Mononuclear cell (primary cell): ENCODE results near the gene PPP1R14C. TPM values are rescaled to one million over a fixed set of nuclear protein-coding genes. Genes with fewer than 3 reads are reported as not detected.
"Not testable (repeated sequence)": the region's sequence is repeated elsewhere in the genome, so short reads cannot be mapped to it uniquely, and the experiment has no call there.

Experiments
- H3K27me3 ChIP-seq: 2 replicates; pipeline ENCODE4 v1.6.0; 2011; ENCODE audit warnings: low read length, control low read depth; ENCODE audit not compliant: insufficient read depth
- H3K4me1 ChIP-seq: 2 replicates; pipeline ENCODE4 v1.5.1; 2011; ENCODE audit warnings: mild to moderate bottlenecking, low read length, control low read depth; ENCODE audit not compliant: insufficient read depth
- H3K4me3 ChIP-seq: 2 replicates; pipeline ENCODE4 v1.5.1; 2011; ENCODE audit warnings: mild to moderate bottlenecking, low read length, moderate library complexity
- H3K9me3 ChIP-seq: 2 replicates; pipeline ENCODE4 v1.5.1; 2011; ENCODE audit warnings: low read depth, mild to moderate bottlenecking, control low read depth, low read length
- total RNA-seq: library from RNA; depleted of rRNA; stranded (reverse); fragments of >200 nt; gene quantifications from one replicate; pipeline ENCODE4 v1.2.3, GENCODE V29; 2012

The PPP1R14C gene
- total RNA-seq, 1 donor: 0.21 TPM

- no peaks in the 10 kb centered on the region for H3K9me3 ChIP-seq
- no peaks in the 10 kb centered on the region for H3K4me1 ChIP-seq
- no peaks in the 10 kb centered on the region for H3K27me3 ChIP-seq
- H3K4me3 ChIP-seq: no peak overlapping the region
Observed at GRCh38 chr6:150126641-150127291, 16.1 kb upstream of the PPP1R14C start.

DNA sequence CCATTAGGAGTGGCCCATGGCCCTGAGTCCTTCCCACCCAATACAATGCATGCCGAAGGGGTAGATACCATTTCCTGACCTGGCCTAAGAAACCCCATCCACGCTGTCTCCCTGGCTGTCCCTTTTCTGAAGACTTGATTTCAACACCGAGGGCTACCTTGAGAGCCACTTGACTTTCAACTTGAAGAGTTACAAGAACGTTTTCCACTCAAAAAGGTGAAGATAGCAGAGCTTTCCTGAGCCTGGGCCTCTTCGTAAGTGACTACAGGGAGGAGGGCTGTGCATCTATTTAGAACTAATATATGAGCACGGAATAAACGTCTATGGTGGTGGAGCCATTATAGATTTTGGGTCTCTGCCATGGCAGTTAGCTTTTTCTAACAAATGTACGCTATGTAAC is 14.4 kb upstream of the PPP1R14C start:
- H3K27me3 ChIP-seq: no peaks in the 10 kb centered on the region
- H3K4me1 ChIP-seq: no peaks in the 10 kb centered on the region
- no peak overlapping the region for H3K4me3 ChIP-seq
- H3K9me3 ChIP-seq: no peaks in the 10 kb centered on the region

DNA sequence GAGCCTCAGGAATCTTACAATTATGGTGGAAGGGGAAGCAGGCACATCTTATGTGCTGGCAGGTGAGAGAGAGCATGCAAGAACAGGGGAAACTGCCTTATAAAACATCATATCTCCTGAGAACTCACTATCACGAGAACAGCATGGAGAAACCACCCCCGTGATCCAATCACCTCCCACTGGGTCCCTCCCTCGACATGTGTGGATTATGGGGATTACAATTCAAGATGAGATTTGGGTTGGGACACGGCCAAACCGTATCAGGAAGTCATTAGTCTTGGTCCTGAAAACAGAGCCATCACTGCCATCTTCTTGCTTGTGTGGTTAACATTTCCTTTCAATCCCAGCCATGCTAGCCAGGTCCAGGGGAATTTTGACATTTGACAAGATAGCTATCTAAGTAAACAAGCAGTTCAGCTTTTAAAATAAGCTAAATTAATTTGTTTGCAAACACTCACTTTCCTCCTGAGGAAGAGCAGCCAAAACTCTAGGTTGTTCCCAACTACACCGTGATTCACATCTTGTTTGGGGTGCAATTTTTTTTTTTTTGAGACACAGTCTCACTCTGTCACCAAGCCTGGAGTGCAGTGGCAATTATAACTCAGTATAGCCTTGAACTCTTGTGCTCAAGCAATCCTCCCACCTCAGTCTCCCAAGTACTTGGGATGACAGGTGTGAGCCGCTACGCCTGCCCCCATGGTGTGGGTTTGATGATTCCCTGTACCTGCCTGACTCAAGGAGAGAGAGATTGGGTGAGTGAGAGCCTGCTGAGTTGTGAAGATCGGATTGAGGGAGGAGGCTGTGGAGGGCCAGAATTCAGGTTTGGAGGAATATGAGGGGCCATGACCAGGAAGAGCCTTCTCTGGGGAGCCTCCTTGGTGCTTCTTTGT is 13.0 kb upstream of the PPP1R14C start:
- no peak overlapping the region for H3K4me3 ChIP-seq
- H3K4me1 ChIP-seq: no peaks in the 10 kb centered on the region
- no peaks in the 10 kb centered on the region for H3K9me3 ChIP-seq
- H3K27me3 ChIP-seq: no peaks in the 10 kb centered on the region

DNA sequence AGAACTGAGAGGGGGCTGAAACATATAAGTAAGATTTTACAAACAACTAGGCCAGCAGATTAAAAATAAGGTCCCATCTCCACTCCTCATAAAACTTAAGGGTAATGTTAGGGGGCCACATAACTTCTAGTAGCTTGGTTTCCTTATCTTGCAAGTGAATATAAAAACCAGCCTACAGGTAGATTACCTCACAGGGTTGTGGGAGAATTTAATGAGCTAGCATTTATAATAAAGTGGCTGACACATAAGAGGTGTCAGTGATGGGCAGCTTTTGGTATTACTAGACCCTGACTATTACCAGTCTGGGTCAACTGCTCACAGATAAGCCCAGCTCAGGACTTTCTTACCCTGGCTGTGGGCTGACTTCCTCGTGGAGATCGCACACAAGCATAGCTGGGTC is 9.2 kb upstream of the PPP1R14C start:
- Histone ChIP-seq H3K4me1 (no peaks in the 10 kb centered on the region), H3K27me3 (peaks cover 5% of the 10 kb centered on the region), H3K4me3 (no peak overlapping the region), H3K9me3 (peaks cover 7% of the 10 kb centered on the region)

GRCh38 chr6:150134280-150134920 is 8.4 kb upstream of the PPP1R14C start:
- Histone ChIP-seq H3K9me3 (peaks cover 7% of the 10 kb centered on the region), H3K4me3 (no peak overlapping the region), H3K27me3 (peaks cover 5% of the 10 kb centered on the region), H3K4me1 (no peaks in the 10 kb centered on the region)

GRCh38 chr6:150137711-150138110 is 5.1 kb upstream of the PPP1R14C start:
- not testable (repeated sequence) for H3K4me3 ChIP-seq, H3K9me3 ChIP-seq, H3K4me1 ChIP-seq
- H3K27me3 ChIP-seq: peaks cover 37% of the 10 kb centered on the region

DNA sequence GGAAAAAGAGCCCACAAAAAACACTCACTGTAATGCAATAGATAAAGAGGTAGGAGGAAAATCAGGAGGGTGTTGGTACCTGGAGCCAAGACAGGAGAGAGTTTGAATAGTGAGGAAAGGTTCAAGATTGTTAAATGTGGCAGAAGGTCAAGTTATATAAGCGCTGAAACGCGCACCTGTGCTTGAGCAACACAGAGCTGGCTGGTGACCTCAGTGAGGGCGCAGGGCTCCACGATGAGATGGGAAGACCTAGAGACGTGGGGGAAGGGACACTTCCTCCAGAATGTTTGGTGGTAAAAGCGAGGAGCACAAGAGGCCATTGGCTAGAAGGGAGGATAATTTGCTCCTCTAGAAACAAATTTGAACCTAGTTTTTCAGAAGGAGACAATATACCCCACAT is 4.2 kb upstream of the PPP1R14C start:
- Histone ChIP-seq H3K4me1 (peaks cover 12% of the 10 kb centered on the region), H3K4me3 (no peak overlapping the region), H3K9me3 (peaks cover 7% of the 10 kb centered on the region), H3K27me3 (peaks cover 43% of the 10 kb centered on the region)

GRCh38 chr6:150139533-150139932 is 3.3 kb upstream of the PPP1R14C start:
- Histone ChIP-seq H3K9me3 (peaks cover 7% of the 10 kb centered on the region), H3K4me3 (no peak overlapping the region), H3K27me3 (peaks cover 52% of the 10 kb centered on the region), H3K4me1 (peaks cover 17% of the 10 kb centered on the region)

DNA sequence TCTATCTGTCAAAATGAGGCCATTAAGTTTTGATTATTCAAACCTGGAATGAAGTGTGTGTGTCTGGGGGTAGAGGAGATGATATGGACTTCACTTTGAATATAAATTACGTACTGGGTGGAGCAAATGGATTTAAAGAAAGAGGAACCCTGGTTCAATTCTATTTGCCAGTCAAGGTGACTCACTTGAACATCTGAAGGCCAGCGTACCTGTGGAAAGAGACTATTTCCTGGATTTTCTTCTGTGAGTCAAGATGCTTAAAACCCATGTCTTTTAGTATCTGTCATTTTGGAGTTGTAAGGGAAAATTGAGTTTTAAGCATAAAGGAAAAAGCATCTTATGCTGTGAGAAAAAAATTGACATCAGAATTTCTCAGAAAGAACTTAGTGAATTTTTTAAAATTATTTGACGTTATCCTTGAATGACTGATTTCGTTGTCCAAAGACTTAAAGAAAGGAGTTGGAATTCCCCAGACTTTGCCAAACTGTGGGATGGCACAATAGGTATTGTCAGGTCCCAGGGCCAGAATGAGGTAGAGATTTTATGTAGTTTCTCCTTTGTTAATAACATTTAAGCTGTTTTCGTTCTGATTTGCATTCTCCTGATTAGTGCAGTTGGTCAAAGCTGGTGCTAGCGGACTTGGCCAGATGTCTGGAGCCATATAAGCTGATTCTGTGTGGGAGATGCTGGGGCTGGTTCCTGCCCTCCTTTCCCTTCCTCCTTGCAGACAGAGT is 2.4 kb upstream of the PPP1R14C start:
- peaks cover 60% of the 10 kb centered on the region for H3K27me3 ChIP-seq
- peaks cover 24% of the 10 kb centered on the region for H3K4me1 ChIP-seq
- H3K4me3 ChIP-seq: no peak overlapping the region
- peaks cover 7% of the 10 kb centered on the region for H3K9me3 ChIP-seq

DNA sequence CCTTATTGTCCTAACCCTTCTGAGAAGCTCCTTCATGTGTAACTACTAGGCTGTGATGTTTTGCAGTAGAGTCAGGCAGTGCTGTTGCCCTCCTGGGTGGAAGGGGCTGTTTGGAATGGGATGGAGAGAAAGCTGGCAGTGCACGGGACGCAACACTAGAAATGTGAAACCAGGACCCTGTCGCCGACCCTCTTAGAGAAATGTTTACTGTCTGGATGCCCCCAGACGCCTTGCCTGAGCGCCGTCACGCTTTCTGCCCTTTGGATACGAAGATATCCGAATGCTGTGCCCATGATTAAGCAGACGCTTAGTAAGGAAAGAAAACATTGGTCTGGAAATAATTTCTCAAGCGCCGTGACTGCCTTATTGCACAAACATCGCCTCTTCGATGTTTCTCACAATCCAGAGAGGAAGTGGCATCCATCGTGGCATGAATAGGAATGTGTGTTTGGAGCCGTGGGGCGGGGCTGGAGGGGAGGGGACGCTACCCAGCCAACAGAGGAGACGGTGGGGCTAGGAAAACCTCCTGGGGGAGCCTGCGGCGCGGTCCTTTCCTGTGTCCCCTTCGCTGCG is 661 bp upstream of the PPP1R14C start:
- no peak overlapping the region for H3K4me3 ChIP-seq
- peaks cover 33% of the 10 kb centered on the region for H3K4me1 ChIP-seq
- peaks cover 7% of the 10 kb centered on the region for H3K9me3 ChIP-seq
- peaks cover 72% of the 10 kb centered on the region for H3K27me3 ChIP-seq

DNA sequence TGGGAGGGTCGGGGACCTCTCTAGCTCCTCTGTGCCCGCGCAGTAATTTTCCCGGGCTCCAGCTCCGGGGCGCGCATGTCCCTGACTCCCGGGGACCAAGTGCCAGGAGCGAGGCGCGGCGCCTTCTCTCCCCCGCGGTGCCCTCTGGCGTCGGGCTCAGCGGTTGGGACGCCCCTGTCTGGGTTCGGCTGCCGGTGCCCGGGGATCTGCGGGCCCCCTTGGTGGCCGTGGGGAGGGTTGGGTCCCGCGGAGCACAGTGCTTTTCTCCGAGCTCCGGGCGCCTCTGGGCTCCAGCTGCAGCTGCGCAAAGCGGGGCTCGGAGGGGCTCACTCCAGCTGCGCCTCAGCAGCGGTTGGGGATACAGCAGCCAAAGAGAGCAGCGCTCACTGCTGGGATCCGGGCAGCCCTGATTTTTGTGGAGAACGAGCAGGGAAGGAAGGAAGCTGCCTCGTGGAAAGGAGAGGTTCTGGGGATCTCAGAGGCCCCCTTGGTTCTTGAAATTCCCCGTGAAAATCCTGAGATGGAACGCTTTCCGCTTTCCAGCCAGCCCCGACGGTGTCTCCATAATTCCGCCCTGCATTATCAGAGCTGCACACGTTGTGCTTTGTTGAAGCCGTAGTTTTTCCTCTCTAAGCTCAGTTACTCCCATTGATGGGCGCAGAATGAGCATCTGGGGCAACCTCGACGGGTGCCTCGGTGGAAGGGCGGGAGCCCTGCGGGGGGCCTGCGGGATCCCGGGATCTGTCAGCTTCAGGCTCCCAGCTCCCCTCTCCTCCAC is 861 bp downstream of the PPP1R14C start:
- Histone ChIP-seq H3K27me3 (peaks cover 77% of the 10 kb centered on the region), H3K4me1 (peaks cover 33% of the 10 kb centered on the region), H3K4me3 (no peak overlapping the region), H3K9me3 (no peaks in the 10 kb centered on the region)

- Histone ChIP-seq H3K27me3 (peaks cover 80% of the 10 kb centered on the region), H3K4me1 (peaks cover 33% of the 10 kb centered on the region), H3K4me3 (no peak overlapping the region), H3K9me3 (no peaks in the 10 kb centered on the region)
Observed at GRCh38 chr6:150144294-150144868, 1.5 kb downstream of the PPP1R14C start.

GRCh38 chr6:150145427-150145826 is 2.6 kb downstream of the PPP1R14C start:
- peaks cover 33% of the 10 kb centered on the region for H3K4me1 ChIP-seq

DNA sequence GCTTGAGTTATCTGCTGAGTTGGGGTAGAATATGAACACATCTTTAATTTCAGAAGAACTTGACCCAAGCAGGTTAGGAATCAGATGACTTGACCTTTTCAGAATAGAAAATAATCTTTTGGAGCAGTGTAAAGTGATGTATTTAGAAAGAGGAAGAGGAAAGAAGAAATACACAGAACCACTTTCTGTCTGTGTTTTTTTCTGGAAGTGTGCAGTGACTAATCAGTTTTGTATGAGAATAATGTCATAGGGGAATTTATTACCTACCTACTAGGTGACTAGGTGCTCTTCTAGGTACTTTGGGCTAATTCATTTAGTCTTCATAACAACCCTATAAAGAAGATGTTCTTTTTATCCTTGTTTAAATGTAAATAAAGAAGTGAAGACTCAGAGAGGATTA is 3.0 kb downstream of the PPP1R14C start:
- H3K4me3 ChIP-seq: no peak overlapping the region
- H3K27me3 ChIP-seq: peaks cover 76% of the 10 kb centered on the region
- no peaks in the 10 kb centered on the region for H3K9me3 ChIP-seq
- H3K4me1 ChIP-seq: peaks cover 33% of the 10 kb centered on the region

More at GRCh38 chr6:150145427-150145826, 2.6 kb downstream of the PPP1R14C start:
- Histone ChIP-seq H3K9me3 (no peaks in the 10 kb centered on the region), H3K27me3 (peaks cover 76% of the 10 kb centered on the region), H3K4me3 (no peak overlapping the region)
